SU-DHL-6 (cell line): ENCODE results near the gene UBE2Q1.

Source experiments
- H2AFZ ChIP-seq: fragments of 200-600 bp; sonication (generic); 2 replicates; pipeline ENCODE4 v1.6.1; 2014; ENCODE audit warnings: low read depth, mild to moderate bottlenecking, moderate library complexity, mixed read lengths, antibody characterized with exemption, low read length; ENCODE audit not compliant: severe bottlenecking
- H3F3A ChIP-seq: fragments of 200-600 bp; shearing (Covaris generic); 2 replicates; pipeline ENCODE4 v1.6.0; 2016; ENCODE audit warnings: antibody characterized with exemption, mild to moderate bottlenecking; ENCODE audit not compliant: insufficient read depth
- H3K27ac ChIP-seq: fragments of 200-600 bp; sonication (generic); 2 replicates; pipeline ENCODE4 v1.5.1; 2016; ENCODE audit warnings: low read depth, mild to moderate bottlenecking, low read length, moderate library complexity, mixed read lengths
- H3K27me3 ChIP-seq: fragments of 200-600 bp; sonication (generic), shearing (Covaris generic); 2 replicates; pipeline ENCODE4 v1.6.0; 2014; ENCODE audit warnings: mild to moderate bottlenecking, low read length
- H3K36me3 ChIP-seq: fragments of 200-600 bp; sonication (generic); 2 replicates; pipeline ENCODE4 v1.6.1; 2014; ENCODE audit warnings: mild to moderate bottlenecking, low read length, mixed read lengths
- H3K4me2 ChIP-seq: fragments of 300-600, 200-600 bp; shearing (Covaris generic), sonication (generic); 2 replicates; pipeline ENCODE4 v1.6.0; 2014; ENCODE audit warnings: low read length, low read depth, mild to moderate bottlenecking; ENCODE audit not compliant: poor library complexity, severe bottlenecking
- H3K4me3 ChIP-seq: fragments of 200-600 bp; sonication (generic); 2 replicates; pipeline ENCODE4 v1.5.1; 2014; ENCODE audit warnings: antibody characterized with exemption, low read length, mild to moderate bottlenecking, mixed read lengths; ENCODE audit not compliant: insufficient read depth, poor library complexity, severe bottlenecking
- H3K79me2 ChIP-seq: fragments of 200-600 bp; sonication (generic); 2 replicates; pipeline ENCODE4 v1.6.1; 2014; ENCODE audit warnings: mild to moderate bottlenecking, low read length, moderate library complexity; ENCODE audit not compliant: insufficient read depth
- H3K9ac ChIP-seq: fragments of 200-600 bp; sonication (generic); 2 replicates; pipeline ENCODE4 v1.7.0; 2014; ENCODE audit warnings: mild to moderate bottlenecking, low read length
- H3K9me2 ChIP-seq: fragments of 200-600 bp; sonication (generic); replicated peaks from 2 replicates; pipeline ENCODE4 v1.6.1; 2014; ENCODE audit warnings: low read length; ENCODE audit not compliant: insufficient read depth
- H3K9me3 ChIP-seq: fragments of 200-600 bp; sonication (generic); 2 replicates; pipeline ENCODE4 v1.6.1; 2014; ENCODE audit warnings: low read length, mixed read lengths; ENCODE audit not compliant: insufficient read depth
- H4K20me1 ChIP-seq: fragments of 200-600 bp; sonication (generic); 2 replicates; pipeline ENCODE4 v1.6.1; 2014; ENCODE audit warnings: low read depth, mild to moderate bottlenecking, antibody characterized with exemption, low read length, moderate library complexity, mixed read lengths
- CTCF ChIP-seq: fragments of 200-600 bp; sonication (generic); IDR thresholded peaks from one replicate; pipeline ENCODE4 v1.5.1; 2017; ENCODE audit warnings: antibody characterized with exemption, mild to moderate bottlenecking, low read length, moderate library complexity; ENCODE audit not compliant: insufficient read depth, poor library complexity, severe bottlenecking
- EZH2phosphoT487 ChIP-seq: fragments of 200-600 bp; sonication (generic), shearing (Covaris generic); conservative IDR thresholded peaks from 2 replicates; pipeline ENCODE4 v1.6.1; 2018; ENCODE audit warnings: mild to moderate bottlenecking, antibody characterized with exemption, low read length, moderate library complexity, mixed read lengths

UBE2Q1 gene

GRCh38 chr1:154584267-154584994 is 26.0 kb upstream of the UBE2Q1 start:
- TF ChIP-seq CTCF, result no peak
- TF ChIP-seq EZH2phosphoT487, result no peak
- no peaks in the 10 kb centered on the region for H3K9me3 ChIP-seq
- no peaks in the 10 kb centered on the region for H3K27me3 ChIP-seq
- H3K4me2 ChIP-seq, result no peak overlapping the region
- H3F3A ChIP-seq, result no peaks in the 10 kb centered on the region
- no peaks in the 10 kb centered on the region for H4K20me1 ChIP-seq
- peaks cover 33% of the 10 kb centered on the region for H3K36me3 ChIP-seq
- H3K9ac ChIP-seq, result no peak overlapping the region
- no peak overlapping the region for H3K4me3 ChIP-seq
- no peaks in the 10 kb centered on the region for H3K79me2 ChIP-seq
- no peak overlapping the region for H2AFZ ChIP-seq
- H3K9me2 ChIP-seq, result no peaks in the 10 kb centered on the region
- no peak overlapping the region for H3K27ac ChIP-seq

DNA sequence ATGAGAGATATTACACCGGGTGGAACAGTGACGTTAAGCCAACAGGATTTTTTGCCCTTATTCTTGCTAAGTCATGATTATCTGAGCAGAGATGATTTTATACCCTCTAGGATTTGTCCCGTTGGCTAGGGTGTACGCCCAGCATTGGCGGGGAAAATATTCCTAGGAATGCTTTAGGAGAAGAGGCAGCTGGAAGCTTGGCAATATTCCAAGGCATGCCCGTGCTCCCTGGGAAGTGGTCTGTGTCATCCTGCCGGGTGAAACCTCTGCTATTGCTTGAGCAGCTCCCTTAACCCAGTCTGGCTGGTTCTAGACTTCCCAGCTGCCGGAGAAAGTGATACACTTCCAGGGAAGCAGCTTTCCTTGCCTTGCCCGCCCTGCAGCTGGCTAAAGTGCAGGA is 25.3 kb upstream of the UBE2Q1 start:
- Histone ChIP-seq H2AFZ (no peak overlapping the region), H3K9me2 (no peaks in the 10 kb centered on the region), H3F3A (no peaks in the 10 kb centered on the region), H3K79me2 (no peaks in the 10 kb centered on the region), H4K20me1 (no peaks in the 10 kb centered on the region), H3K4me2 (no peak overlapping the region), H3K9ac (no peak overlapping the region), H3K27ac (no peak overlapping the region), H3K9me3 (no peaks in the 10 kb centered on the region), H3K36me3 (peaks cover 33% of the 10 kb centered on the region), H3K27me3 (no peaks in the 10 kb centered on the region), H3K4me3 (no peak overlapping the region)
- TF ChIP-seq EZH2phosphoT487 (no peak), CTCF (no peak)

DNA sequence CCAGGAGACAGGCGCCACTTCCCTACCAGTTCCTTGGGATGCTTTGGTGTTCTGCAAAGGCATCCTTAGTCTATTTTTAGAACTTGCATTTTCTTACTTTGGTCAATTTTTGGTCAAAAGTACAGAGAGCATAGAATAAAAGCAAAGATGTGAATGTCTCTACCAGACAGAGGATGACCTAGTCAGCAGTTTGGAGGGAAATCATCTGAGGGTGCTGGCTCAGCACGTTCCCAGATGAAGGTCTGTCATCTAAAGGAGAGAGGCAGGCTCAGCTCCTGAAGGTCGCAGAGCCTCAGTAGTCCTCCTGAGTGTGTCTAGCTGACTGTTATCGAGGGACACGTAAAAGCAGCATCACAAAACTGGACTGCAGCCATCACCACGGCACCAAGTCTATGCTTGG is 24.4 kb upstream of the UBE2Q1 start:
- Histone ChIP-seq H3K79me2 (no peaks in the 10 kb centered on the region), H2AFZ (no peak overlapping the region), H4K20me1 (no peaks in the 10 kb centered on the region), H3K4me3 (no peak overlapping the region), H3F3A (no peaks in the 10 kb centered on the region), H3K27ac (no peak overlapping the region), H3K27me3 (no peaks in the 10 kb centered on the region), H3K4me2 (no peak overlapping the region), H3K9ac (no peak overlapping the region), H3K36me3 (peaks cover 29% of the 10 kb centered on the region), H3K9me3 (no peaks in the 10 kb centered on the region), H3K9me2 (no peaks in the 10 kb centered on the region)
- TF ChIP-seq EZH2phosphoT487 (no peak), CTCF (no peak)
